Measurements from ENCODE around the gene HMHB1.
"Not testable (repeated sequence)": the region's sequence is repeated elsewhere in the genome, so short reads cannot be mapped to it uniquely, and the experiment has no call there.

HMHB1 gene

GRCh38 chr5:143805861-143806260 lies 6.1 kb upstream of the HMHB1 start:
- DNase-seq: no peak

GRCh38 chr5:143806579-143806978 lies 5.4 kb upstream of the HMHB1 start:
- DNase-seq: peak; percentile 81

- peak; percentile 86 for DNase-seq
Measured at GRCh38 chr5:143807401-143807800, 4.6 kb upstream of the HMHB1 start.

DNA sequence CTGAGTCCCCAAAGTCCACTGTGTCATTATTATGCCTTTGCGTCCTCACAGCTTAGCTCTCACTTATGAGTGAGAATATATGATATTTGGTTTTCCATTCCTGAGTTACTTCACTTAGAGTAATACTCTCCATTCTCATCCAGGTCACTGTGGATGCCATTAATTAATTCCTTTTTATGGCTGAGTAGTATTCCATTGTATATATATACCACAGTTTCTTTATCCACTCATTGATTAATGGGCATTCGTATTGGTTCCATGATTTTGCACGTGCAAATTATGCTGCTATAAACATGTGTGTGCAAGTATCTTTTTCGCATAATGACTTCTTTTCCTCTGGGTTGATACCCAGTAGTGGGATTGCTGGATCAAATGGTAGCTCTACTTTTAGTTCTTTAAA lies 4.4 kb downstream of the HMHB1 start:
- not testable (repeated sequence) for DNase-seq

DNA sequence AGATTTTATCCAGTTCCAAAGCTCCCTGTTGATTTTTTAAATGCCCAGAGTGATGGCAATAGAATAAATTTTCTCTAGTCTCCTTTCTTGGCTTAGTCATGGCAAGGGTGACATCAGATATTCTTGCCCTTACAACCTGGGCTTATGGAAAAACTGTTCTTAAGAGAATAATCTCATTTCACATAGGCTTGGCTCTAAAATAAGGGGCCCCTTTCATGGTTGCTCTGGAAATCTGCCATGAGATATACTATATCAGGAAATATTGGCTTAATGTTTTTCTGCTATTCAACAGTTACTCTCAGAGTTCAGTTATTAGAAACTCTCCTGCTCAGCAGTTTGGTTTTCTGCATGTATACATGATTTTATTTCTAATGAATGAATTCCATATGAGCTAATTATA lies 7.8 kb downstream of the HMHB1 start:
- no peak for DNase-seq

DNA sequence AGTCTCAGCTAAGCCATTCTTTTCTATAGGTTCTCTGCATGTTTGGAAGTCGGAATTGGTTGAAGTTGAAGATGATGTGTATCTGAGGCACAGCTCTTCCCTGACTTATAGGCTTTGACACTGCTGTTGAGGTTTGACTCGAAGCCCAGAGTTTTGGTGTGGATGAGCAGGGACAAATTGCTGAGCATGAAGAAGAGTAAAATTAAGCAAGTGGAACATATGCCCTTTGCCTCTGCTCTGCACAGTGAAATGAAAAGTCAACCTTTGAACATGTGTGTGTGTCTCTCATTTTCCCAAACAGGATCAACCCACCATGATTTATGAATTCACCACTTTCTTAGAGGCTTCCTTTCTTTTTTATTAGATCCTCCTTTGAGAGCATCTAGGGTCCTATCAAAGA lies 8.5 kb downstream of the HMHB1 start:
- DNase-seq: no peak

DNA sequence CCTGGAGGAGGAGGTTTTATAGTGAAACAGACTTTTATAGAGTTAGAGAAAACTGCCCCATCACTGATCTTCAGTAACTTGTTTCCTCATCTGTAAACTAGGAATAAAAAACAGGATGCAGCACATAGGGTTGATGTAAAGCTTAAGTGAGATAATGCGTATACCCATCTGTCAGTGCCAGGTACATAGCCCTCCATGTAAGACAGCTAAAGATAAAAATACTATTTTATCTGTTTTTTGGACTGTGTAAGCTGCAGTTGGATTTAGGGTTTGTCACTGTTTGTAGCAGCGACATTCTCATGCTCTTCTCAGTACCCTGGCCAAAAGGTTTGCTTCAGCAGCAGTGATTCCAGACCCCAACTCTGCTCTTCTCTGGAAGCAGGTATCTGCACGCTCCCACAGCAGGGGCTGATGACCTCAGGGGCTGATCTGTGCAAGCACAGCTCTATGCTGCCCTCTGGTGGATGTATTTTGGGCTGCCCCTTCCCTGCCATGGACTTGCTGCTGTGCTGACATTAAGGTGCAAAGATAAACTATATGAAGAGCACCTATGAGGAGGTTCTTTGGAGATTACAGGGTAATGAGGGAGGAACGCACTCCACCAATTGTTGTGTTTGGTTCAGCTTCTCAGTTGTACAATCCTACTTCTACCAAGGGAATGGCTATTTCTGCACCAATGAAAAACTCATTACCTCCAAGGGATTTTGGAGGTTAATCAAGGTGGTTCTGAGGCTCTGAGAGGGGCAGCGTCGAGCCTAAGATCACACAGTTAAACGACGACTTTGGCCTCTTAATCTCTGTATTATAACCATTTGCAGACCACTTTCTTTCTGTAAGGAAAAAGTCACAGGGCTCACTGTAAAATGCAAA lies 13.1 kb downstream of the HMHB1 start:
- DNase-seq: peak; percentile 66

DNA sequence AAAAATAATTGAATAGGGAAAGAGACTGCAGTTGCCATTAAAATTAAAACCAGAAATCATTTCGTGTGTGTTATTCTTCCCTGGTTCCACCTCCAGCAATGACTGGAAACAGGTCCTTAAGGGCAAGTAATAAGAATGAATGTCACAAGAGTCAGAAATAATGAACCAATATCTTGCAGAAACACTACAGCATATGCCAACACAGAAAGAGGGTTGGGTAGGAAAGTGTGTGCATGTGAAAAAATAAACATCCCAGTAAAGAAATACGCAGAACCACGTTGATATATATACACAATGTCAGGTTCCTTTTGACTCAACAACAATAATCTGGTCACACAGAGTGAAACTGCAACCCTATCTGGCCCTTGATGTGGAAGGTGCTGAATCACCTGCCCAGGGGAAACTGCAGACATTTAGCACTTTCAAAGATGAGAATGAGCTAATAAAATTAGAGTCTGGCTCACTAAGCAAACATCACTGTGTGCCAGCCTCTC lies 15.0 kb downstream of the HMHB1 start:
- DNase-seq: peak; percentile 67

- DNase-seq: no peak
Measured at GRCh38 chr5:143828710-143829109, 16.7 kb downstream of the HMHB1 start.

- no peak for DNase-seq
Measured at GRCh38 chr5:143833177-143833576, 21.2 kb downstream of the HMHB1 start.

GRCh38 chr5:143835251-143835650 lies 23.3 kb downstream of the HMHB1 start:
- DNase-seq: no peak

DNA sequence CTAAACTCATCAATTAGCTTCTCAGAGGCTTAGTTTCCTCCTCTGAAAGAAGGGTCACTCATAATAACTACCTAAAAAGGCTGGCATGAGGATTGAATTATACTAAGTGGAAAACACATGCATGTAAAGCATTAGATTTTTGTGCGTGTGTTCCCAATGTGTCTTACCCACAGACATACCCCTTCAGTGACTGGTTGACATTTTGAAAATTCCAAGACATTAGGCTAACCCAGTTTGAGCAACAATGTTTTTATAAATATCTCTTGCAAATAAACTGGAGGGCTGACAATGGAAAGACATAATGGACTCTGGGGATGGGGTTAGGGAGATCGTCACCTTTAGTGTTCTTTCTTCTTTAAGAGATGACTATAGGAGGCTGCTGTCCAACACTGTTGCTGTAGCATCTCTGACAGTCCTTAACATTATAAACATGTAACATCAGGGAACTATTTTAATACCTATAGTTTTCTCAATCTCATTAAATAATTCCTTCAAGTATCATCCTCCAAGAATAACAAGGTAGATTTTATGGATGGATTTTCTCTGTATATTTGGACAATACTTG lies 24.3 kb downstream of the HMHB1 start:
- no peak for DNase-seq

DNA sequence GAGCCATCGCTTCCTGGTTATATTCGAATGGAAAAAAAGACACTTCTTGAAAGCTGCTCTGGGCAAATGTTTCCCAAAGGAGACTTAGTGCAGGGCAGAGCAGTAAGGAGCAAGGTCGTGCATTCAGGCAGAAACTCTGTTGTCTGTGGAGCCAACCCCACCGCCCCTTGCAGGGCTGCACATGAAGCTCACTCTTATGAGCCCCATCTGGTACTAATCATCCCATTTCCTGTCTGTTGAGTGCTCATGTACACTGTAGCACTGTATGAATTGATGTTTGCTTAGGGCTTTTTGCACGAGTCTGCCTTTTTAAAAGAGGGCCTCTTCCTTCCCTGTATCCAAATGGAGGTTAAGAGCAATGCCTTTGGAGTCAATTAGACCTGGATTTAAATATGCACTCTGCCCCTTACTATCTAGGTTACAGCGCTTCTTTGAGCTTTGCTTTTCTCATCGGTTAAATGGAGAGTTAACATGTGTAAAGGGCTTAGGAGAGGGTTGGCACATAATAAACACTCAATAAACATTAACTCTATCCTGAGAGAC lies 25.4 kb downstream of the HMHB1 start:
- peak; percentile 71 for DNase-seq

- DNase-seq: no peak
Measured at GRCh38 chr5:143841446-143841845, 29.5 kb downstream of the HMHB1 start.

DNA sequence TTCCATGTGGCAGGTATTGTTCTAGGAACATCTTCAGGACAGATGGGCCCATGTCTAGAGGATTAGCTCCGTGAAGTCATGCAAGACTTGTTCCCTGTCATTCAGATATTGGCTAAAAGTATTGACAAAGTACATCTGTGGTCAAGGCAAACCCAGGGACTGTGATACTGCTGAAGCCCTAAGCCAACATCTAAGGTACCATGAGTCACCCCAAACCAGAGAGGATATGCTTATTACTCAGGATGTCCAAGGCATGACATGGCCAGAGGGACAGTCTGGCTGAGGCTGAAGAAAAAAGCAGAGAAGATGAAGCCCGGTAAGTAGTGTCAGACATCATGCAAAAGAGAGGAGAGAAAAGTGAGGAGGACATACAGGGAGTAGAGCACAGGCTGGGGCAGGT lies 31.0 kb downstream of the HMHB1 start:
- DNase-seq: no peak

GRCh38 chr5:143843461-143843860 lies 31.5 kb downstream of the HMHB1 start:
- DNase-seq: peak; percentile 49

GRCh38 chr5:143850050-143850683 lies 38.2 kb downstream of the HMHB1 start:
- DNase-seq: no peak

- no peak for DNase-seq
Measured at GRCh38 chr5:143851383-143851782, 39.4 kb downstream of the HMHB1 start.

DNA sequence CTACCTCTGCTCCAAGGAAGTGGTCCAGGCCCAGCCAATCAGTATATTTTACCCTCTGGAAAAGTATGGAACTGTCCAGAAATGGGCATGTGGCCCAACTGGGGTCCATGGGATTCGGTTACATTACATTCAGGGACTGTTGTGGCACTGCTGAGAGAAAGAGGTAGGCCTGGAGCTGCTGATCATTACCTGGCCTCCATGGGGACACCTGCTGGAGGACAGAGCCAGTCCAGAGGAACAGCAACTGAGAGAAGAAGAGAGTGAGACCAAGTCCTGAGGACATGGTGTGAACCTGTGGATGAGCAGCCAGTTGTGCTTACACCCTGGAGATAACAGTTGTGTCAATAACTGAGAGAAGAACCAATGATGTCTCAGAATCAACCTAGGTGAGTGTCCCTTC lies 48.2 kb downstream of the HMHB1 start:
- DNase-seq: no peak

GRCh38 chr5:143862271-143862670 lies 50.3 kb downstream of the HMHB1 start:
- no peak for DNase-seq

GRCh38 chr5:143865426-143866025 lies 53.6 kb downstream of the HMHB1 start:
- peak; percentile 82 for DNase-seq

Data from NCI-H2171 treated with DMSO at 0.1 percent for 48 hours (cell line).